HEK293 (cell line): ENCODE measurements around the gene YPEL1.

Source experiments
- SETDB1 ChIP-seq: IDR thresholded peaks from one replicate; pipeline ENCODE4 v1.6.1; 2017; ENCODE audit warnings: mild to moderate bottlenecking, low read length, moderate library complexity, mixed read lengths; ENCODE audit not compliant: insufficient read length
- ZNF830 ChIP-seq: fragments of 450-650 bp; IDR thresholded peaks from 2 replicates; pipeline ENCODE4 v1.5.0; 2018; ENCODE audit warnings: missing biosample characterization, missing genetic modification characterization, low read depth, mild to moderate bottlenecking, moderate library complexity
- TF ChIP-seq, protein P1 (sequence below): fragments of 450-650 bp; formaldehyde crosslinking; IDR thresholded peaks from 2 replicates; pipeline ENCODE4 v1.5.1; 2016; ENCODE audit warnings: missing biosample characterization, missing genetic modification characterization

DNA sequence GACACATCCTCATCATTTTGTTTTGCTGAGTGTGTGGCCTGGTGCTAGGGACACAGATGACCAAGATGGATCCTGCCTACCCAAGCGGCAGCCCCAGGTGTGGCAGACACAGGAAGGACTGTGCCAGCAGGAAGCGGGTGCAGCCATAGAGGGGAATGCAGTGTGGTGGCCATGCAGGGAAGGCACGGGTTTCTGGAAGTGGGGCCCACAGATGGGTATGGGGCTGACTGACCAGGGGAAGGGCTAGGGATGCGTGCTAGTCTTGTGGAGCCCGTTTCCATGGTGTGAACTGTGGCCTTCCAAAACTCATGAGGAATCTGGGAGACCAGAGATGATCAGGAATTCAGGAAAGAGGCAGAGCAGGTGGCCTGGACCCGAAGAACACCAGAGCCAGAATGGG, 33.5 kb downstream of the YPEL1 start:
- TF ChIP-seq ZNF830 (tag by site-specific recombination): no peak
- TF ChIP-seq, protein P1, sequence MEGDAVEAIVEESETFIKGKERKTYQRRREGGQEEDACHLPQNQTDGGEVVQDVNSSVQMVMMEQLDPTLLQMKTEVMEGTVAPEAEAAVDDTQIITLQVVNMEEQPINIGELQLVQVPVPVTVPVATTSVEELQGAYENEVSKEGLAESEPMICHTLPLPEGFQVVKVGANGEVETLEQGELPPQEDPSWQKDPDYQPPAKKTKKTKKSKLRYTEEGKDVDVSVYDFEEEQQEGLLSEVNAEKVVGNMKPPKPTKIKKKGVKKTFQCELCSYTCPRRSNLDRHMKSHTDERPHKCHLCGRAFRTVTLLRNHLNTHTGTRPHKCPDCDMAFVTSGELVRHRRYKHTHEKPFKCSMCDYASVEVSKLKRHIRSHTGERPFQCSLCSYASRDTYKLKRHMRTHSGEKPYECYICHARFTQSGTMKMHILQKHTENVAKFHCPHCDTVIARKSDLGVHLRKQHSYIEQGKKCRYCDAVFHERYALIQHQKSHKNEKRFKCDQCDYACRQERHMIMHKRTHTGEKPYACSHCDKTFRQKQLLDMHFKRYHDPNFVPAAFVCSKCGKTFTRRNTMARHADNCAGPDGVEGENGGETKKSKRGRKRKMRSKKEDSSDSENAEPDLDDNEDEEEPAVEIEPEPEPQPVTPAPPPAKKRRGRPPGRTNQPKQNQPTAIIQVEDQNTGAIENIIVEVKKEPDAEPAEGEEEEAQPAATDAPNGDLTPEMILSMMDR: no peak
- no peak for TF ChIP-seq SETDB1
